ENCODE data around the gene AQP6. TPM values are rescaled to one million over a fixed set of nuclear protein-coding genes. Genes with fewer than 3 reads are reported as not detected.
A peak's percentile ranks its signal among the peaks of the same experiment; 100 is the strongest.

Gene AQP6
- polyA plus RNA-seq, 1 of the 3 experiments (the other 2 are of a cell fraction): 0.10 TPM

DNA sequence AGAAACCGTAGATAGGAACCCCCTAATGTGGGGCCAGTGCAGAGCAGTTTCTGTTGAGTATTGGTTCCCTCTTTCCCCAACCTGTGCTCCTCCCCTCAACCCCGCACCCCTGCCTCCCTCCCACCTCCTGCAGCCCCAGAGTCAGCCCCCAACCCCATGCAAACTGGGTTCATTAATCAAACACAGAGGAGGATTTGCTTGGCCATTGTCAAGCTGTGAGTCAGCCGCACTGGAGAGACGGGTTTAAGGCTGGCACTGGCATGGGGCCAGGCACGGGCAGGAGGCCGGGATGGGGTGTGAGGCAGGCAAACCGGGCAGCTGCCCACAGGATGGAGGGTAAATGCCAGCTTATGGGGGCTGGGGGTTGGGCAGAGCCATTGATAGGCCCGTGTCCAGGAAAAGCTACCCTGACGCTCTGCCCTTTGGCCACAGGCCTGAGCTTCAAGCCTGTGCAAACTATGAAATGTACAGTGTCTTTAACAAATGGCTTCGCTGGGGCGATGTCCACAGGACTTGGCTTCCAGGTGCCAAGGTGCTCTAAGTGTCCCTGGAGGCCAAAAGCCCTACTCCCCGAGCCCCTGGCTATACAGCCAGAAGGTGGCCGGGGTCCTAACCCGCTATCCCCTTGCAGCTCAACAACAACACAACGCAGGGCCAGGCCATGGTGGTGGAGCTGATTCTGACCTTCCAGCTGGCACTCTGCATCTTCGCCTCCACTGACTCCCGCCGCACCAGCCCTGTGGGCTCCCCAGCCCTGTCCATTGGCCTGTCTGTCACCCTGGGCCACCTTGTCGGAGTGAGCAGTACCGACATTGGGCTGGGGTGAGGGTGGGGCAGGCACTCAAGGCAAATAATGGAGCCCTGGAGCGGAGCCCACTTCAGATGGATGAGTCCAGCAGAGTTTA, 9.6 kb upstream of the AQP6 start:
- no peak for DNase-seq
- CTCF ChIA-PET: interaction anchor here (1.0 to 20.3 kb wide), 6 partner anchors 17 to 212 kb away, joined by 3 to 1401 read pairs (median 61); partner anchors contain the start of gene ASIC1
- Histone ChIP-seq H2AFZ (ENCODE audit: low read depth) (no peak overlapping the region), H3K36me3 (replicated peaks in 1 of 2; ENCODE audit: control insufficient read depth in 1 of 2, insufficient read depth in 2 of 2, low read length in 1 of 2) (no peaks in the 10 kb centered on the region), H3K9me3 (no peaks in the 10 kb centered on the region), H3F3A (replicated peaks; ENCODE audit: insufficient read depth) (no peaks in the 10 kb centered on the region), H3K4me2 (peak overlapping the region; percentile 63; the same call in 1 of the 2 replicates), H3K4me1 (ENCODE audit: control insufficient read depth in 1 of 2, insufficient read depth in 2 of 2, low read depth in 1 of 2, low read length in 1 of 2) (peaks cover 18 to 19% of the 10 kb centered on the region in 2 experiments; a peak in 3 of 4 replicates), H4K20me1 (ENCODE audit: insufficient read depth) (no peaks in the 10 kb centered on the region), H3K27ac (ENCODE audit: low read depth in 2 of 2, low read length in 1 of 2) (no peak overlapping the region), H3K27me3 (ENCODE audit: insufficient read depth) (no peaks in the 10 kb centered on the region), H3K9me2 (no peaks in the 10 kb centered on the region), H3K4me3 (ENCODE audit: low read depth in 2 of 2, low read length in 1 of 2) (no peak overlapping the region), H3K9ac (no peak overlapping the region), H3K79me2 (ENCODE audit: insufficient read depth) (no peaks in the 10 kb centered on the region)
- POLR2A ChIA-PET: no interaction called here
- TF ChIP-seq SIN3A (IDR thresholded peaks at IDR 0.05; ENCODE audit: borderline replicate concordance, low read depth, low read length) (no peak), SMC3 (IDR thresholded peaks at IDR 0.05; ENCODE audit: low read depth, low read length) (no peak), FOXM1 (IDR thresholded peaks at IDR 0.05; ENCODE audit: low read depth) (no peak), NFIC (IDR thresholded peaks at IDR 0.05; ENCODE audit: borderline replicate concordance) (peak; percentile 99), FOSL2 (IDR thresholded peaks at IDR 0.05; ENCODE audit: borderline replicate concordance, low read depth) (peak; percentile 82; the same call in 1 of the 2 replicates), EP300 (IDR thresholded peaks at IDR 0.05; ENCODE audit: borderline replicate concordance in 1 of 2, low read depth in 1 of 2, low read length in 1 of 2) (peak in 1 of 2 experiments; percentile 76; a peak in 1 of 4 replicates), NRF1 (IDR thresholded peaks at IDR 0.05; ENCODE audit: low read depth, low read length) (no peak), ELF1 (IDR thresholded peaks at IDR 0.05) (no peak), GABPA (IDR thresholded peaks at IDR 0.05; ENCODE audit: low read depth) (no peak), YY1 (IDR thresholded peaks at IDR 0.05; ENCODE audit: low read depth) (no peak), MXI1 (IDR thresholded peaks at IDR 0.05; ENCODE audit: low read depth, low read length) (no peak), RAD21 (IDR thresholded peaks at IDR 0.05; ENCODE audit: low read length) (no peak), TCF12 (IDR thresholded peaks at IDR 0.05) (peak; percentile 90), TEAD4 (IDR thresholded peaks at IDR 0.05; ENCODE audit: borderline replicate concordance, insufficient read depth) (peak; percentile 30; the same call in 1 of the 2 replicates), TAF1 (IDR thresholded peaks at IDR 0.05; ENCODE audit: borderline replicate concordance, low read depth, low read length) (no peak), EZH2phosphoT487 (IDR thresholded peaks at IDR 0.05; ENCODE audit: borderline replicate concordance, low read depth) (no peak)
- TF ChIP-seq, protein P1, sequence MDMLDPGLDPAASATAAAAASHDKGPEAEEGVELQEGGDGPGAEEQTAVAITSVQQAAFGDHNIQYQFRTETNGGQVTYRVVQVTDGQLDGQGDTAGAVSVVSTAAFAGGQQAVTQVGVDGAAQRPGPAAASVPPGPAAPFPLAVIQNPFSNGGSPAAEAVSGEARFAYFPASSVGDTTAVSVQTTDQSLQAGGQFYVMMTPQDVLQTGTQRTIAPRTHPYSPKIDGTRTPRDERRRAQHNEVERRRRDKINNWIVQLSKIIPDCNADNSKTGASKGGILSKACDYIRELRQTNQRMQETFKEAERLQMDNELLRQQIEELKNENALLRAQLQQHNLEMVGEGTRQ (IDR thresholded peaks at IDR 0.05; ENCODE audit: borderline replicate concordance, low read depth, low read length): no peak
- TF ChIP-seq, protein P2, sequence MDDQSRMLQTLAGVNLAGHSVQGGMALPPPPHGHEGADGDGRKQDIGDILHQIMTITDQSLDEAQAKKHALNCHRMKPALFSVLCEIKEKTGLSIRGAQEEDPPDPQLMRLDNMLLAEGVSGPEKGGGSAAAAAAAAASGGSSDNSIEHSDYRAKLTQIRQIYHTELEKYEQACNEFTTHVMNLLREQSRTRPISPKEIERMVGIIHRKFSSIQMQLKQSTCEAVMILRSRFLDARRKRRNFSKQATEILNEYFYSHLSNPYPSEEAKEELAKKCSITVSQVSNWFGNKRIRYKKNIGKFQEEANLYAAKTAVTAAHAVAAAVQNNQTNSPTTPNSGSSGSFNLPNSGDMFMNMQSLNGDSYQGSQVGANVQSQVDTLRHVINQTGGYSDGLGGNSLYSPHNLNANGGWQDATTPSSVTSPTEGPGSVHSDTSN (IDR thresholded peaks at IDR 0.05): peak; percentile 91
- TF ChIP-seq, protein P3, sequence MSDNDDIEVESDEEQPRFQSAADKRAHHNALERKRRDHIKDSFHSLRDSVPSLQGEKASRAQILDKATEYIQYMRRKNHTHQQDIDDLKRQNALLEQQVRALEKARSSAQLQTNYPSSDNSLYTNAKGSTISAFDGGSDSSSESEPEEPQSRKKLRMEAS (IDR thresholded peaks at IDR 0.05; ENCODE audit: low read depth): peak; percentile 81
- WGBS (ENCODE audit: low lambda C conversion rate): 60% methylated on average over 19 of the region's 21 CpGs

Data from SK-N-SH (cell line).